ENCODE measurements around the gene EPN1.

EPN1 gene

GRCh38 chr19:55649268-55650125 lies 25.5 kb upstream of the EPN1 start:
- no peak for DNase-seq (ENCODE audit: low spot score)
- TF ChIP-seq, protein P1, sequence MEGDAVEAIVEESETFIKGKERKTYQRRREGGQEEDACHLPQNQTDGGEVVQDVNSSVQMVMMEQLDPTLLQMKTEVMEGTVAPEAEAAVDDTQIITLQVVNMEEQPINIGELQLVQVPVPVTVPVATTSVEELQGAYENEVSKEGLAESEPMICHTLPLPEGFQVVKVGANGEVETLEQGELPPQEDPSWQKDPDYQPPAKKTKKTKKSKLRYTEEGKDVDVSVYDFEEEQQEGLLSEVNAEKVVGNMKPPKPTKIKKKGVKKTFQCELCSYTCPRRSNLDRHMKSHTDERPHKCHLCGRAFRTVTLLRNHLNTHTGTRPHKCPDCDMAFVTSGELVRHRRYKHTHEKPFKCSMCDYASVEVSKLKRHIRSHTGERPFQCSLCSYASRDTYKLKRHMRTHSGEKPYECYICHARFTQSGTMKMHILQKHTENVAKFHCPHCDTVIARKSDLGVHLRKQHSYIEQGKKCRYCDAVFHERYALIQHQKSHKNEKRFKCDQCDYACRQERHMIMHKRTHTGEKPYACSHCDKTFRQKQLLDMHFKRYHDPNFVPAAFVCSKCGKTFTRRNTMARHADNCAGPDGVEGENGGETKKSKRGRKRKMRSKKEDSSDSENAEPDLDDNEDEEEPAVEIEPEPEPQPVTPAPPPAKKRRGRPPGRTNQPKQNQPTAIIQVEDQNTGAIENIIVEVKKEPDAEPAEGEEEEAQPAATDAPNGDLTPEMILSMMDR (conservative IDR thresholded peaks at IDR 0.05; ENCODE audit: low read depth) = no peak
- POLR2A ChIA-PET (ENCODE audit: low non-redundant PET) = no interaction called here
- CTCF ChIA-PET = interaction anchor here (0.6 to 0.7 kb wide), 3 partner anchors 41 to 945 kb away, joined by 3 to 5 read pairs (median 4); no protein-coding TSS in a partner anchor
- H3K27ac ChIP-seq = peak overlapping the region; percentile 96

DNA sequence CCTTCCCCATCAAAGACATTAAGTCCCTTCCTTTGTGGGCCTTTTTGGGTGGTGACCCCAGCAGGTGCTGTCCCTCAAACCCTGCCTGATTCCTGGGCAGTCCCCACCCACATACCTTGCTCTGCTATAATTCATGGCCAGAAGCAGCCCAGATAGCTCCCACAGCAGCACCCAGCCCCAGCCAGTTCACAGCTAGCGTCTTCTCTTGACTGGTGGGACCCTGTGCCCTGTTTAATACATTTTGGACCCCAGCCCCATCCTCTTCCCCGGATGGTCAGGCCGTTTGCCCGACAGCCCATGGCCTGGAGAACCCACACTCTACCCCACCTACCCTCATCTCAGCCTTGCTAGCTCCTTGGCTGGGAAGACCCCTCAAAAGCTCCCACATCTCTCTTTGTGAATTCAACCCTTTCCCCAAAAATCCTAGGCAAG lies 24.9 kb upstream of the EPN1 start:
- POLR2A ChIA-PET (ENCODE audit: low non-redundant PET) = no interaction called here
- TF ChIP-seq, protein P1 (conservative IDR thresholded peaks at IDR 0.05; ENCODE audit: low read depth) = no peak
- peak overlapping the region; percentile 96 for H3K27ac ChIP-seq
- DNase-seq (ENCODE audit: low spot score) = no peak
- CTCF ChIA-PET = interaction anchor here (0.7 kb wide), 1 partner anchor 946 kb away, joined by 3 read pairs; no protein-coding TSS in a partner anchor

DNA sequence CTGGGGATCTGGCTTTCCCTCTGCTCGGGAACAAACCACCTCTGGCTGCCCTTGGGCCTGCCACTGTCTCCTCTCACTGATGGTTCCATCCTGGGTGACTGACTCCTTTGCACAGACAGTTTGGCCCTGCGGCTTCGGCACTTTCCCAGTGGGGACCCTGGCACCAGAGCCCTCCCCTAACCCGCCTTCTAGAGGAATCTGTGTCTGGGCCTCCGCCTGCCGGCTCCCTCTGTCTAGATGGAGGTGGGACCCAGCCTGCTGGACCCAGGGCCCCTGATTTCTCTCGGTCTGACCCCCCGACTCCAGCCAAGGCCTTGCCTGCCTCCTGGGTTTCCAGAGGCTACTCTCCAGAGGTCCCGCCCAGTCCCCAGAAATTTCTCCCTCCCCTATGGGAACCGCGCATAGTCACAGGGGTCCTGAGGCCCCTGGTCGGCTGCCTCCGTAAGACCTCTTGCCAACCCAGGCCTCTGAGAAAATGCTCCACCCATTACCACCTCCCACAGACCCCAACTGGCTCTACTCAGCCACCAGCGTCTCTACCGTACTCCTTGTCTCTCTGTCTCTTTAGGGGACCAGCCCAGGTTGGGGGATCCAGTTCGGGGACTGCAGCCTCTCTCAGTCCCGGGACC lies 24.3 kb upstream of the EPN1 start:
- TF ChIP-seq, protein P1 (conservative IDR thresholded peaks at IDR 0.05; ENCODE audit: low read depth) = no peak
- no peak for DNase-seq (ENCODE audit: low spot score)
- peak overlapping the region; percentile 96 for H3K27ac ChIP-seq
- CTCF ChIA-PET = interaction anchor here (0.7 kb wide), 1 partner anchor 947 kb away, joined by 3 read pairs; no protein-coding TSS in a partner anchor
- POLR2A ChIA-PET (ENCODE audit: low non-redundant PET) = no interaction called here

DNA sequence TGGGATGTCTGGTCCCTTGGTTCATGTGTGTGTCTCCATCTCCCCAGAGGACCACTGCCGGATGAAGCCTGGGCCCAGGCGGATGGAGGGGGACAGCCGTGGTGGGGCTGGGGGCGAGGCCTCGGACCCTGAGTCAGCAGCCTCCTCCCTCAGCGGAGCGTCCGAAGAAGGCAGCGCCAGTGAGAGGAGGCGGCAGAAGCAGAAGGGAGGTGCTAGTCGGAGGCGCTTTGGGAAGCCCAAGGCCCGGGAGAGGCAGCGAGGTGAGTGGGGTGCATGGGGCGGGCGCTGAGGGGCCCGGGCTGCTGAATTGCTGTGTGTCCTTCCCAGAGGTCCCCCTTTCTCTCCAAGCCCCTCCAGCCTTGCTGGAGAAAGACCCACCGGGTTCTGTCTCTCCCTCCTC lies 23.8 kb upstream of the EPN1 start:
- no peak for DNase-seq (ENCODE audit: low spot score)
- ChIA-PET POLR2A (ENCODE audit: low non-redundant PET) (no interaction called here), CTCF (no interaction called here)
- TF ChIP-seq, protein P1 (conservative IDR thresholded peaks at IDR 0.05; ENCODE audit: low read depth) = no peak
- peak overlapping the region; percentile 96 for H3K27ac ChIP-seq

DNA sequence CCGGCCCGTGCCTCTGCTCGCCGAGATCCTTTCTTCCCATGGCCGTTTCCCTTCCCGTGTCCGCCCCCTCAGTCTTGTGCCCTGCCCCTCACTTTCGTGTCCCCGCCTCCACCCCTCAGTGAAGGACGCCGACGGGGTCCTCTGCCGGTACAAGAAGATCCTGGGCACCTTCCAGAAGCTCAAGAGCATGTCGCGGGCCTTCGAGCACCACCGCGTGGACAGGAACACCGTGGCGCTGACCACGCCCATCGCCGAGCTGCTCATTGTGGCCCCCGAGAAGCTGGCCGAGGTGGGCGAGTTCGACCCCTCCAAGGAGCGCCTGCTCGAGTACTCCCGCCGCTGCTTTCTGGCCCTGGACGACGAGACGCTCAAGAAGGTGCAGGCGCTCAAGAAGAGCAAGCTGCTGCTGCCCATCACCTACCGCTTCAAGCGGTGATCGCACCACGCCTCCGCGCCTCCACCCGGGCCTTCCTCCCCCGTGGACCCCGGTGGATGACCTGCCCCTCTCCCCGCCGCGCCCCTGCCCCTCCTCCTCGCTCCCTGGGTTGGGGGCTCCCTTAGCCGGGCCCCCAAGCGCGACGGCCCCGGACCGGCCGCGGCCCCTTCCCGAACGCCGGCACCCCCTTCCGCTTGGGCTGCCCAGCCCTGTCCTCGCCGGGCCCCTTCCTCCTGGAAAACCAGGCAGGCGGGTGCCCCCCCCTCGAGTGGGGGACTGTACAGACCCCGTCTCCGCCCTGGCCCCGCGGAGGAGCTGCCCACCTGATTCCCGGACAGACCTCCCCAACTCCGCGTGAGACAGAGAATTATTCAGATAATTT lies 22.5 kb upstream of the EPN1 start:
- no peak for DNase-seq (ENCODE audit: low spot score)
- peak overlapping the region; percentile 98 for H3K27ac ChIP-seq
- POLR2A ChIA-PET (ENCODE audit: low non-redundant PET) = interaction anchor here (0.6 kb wide), 1 partner anchor 1491 kb away, joined by 4 read pairs; no protein-coding TSS in a partner anchor
- TF ChIP-seq, protein P1 (conservative IDR thresholded peaks at IDR 0.05; ENCODE audit: low read depth) = no peak
- CTCF ChIA-PET = interaction anchor here (0.6 to 0.8 kb wide), 6 partner anchors 19 to 536 kb away, joined by 3 to 7 read pairs (median 4); no protein-coding TSS in a partner anchor

All from RWPE1 (cell line).